Lower leg skin (tissue), 3 donors: ENCODE measurements around the gene MYRIP.

Source experiments
- POLR2A ChIP-seq, 2 donors: fragments of 450-650 bp; IDR thresholded peaks; one replicate each; pipeline ENCODE4 v1.6.1; 2016 to 2017; ENCODE audit warnings: antibody characterized with exemption in 2 of 2, mild to moderate bottlenecking in 1 of 2, moderate library complexity in 1 of 2
- TF ChIP-seq, protein P1 (sequence below), 3 donors: fragments of 450-650 bp; IDR thresholded peaks; one replicate each; pipeline ENCODE4 v1.5.1; 2016; ENCODE audit warnings: antibody characterized with exemption in 3 of 3, mild to moderate bottlenecking in 3 of 3, moderate library complexity in 2 of 3

DNA sequence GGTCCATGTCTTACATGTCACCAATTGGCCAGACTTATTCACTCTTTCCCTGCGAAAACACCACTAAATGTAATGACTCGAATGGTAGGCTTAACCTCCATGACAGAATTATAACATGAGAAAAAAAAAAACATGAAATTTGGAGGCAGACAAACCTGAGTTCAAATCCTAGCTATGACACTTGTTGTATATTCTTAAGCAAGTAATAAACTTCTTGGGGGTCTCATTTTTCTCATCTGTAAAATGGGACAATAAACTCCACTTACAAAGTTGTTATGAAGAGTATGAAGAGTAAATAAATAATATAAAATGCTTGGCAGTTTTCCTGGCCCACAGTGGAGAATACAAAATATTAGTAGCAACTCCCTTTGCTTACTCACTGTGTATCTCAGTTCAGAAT is 488.7 kb downstream of the MYRIP start:
- no peak for TF ChIP-seq POLR2A (IDR thresholded peaks at IDR 0.05)
- TF ChIP-seq, protein P1, sequence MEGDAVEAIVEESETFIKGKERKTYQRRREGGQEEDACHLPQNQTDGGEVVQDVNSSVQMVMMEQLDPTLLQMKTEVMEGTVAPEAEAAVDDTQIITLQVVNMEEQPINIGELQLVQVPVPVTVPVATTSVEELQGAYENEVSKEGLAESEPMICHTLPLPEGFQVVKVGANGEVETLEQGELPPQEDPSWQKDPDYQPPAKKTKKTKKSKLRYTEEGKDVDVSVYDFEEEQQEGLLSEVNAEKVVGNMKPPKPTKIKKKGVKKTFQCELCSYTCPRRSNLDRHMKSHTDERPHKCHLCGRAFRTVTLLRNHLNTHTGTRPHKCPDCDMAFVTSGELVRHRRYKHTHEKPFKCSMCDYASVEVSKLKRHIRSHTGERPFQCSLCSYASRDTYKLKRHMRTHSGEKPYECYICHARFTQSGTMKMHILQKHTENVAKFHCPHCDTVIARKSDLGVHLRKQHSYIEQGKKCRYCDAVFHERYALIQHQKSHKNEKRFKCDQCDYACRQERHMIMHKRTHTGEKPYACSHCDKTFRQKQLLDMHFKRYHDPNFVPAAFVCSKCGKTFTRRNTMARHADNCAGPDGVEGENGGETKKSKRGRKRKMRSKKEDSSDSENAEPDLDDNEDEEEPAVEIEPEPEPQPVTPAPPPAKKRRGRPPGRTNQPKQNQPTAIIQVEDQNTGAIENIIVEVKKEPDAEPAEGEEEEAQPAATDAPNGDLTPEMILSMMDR (IDR thresholded peaks at IDR 0.05) = no peak
